ENCODE data around the gene CACNA1C.

- TF ChIP-seq CTCF (conservative IDR thresholded peaks at IDR 0.05 in 1 of 2, IDR thresholded peaks at IDR 0.05 in 1 of 2; ENCODE audit: low read depth in 1 of 2, low read length in 2 of 2) = no peak
- no peak for TF ChIP-seq EZH2 (IDR thresholded peaks at IDR 0.05; ENCODE audit: low read length, missing control alignments)
These were observed 205.2 kb downstream of the CACNA1C start for GRCh38 chr12:2258025-2258424.
